ENCODE results near the gene TMEM81. TPM values are rescaled to one million over a fixed set of nuclear protein-coding genes. Genes with fewer than 3 reads are reported as not detected.

The TMEM81 gene
- total and polyA plus RNA-seq, 10 donors = 2.4 to 5.4 (median 3.4) TPM

- intact Hi-C loops (cut with DNase I; ENCODE audit: low total_unique reads) = no loop called here
- Histone ChIP-seq H3K36me3 (peaks cover 3 to 100% (median 59%) of the 10 kb centered on the region in 6 donors), H3K27me3 (replicated peaks in 1 of 7) (no peaks in the 10 kb centered on the region), H3K4me1 (peaks cover 0 to 17% (median 0%) of the 10 kb centered on the region in 6 donors), H3K27ac (no peak overlapping the region), H3K9me3 (no peaks in the 10 kb centered on the region), H3K4me3 (no peak overlapping the region)
- no peak for DNase-seq
- WGBS, 5 donors = 78 to 92% (median 85%) methylated on average over 4 of the region's 4 CpGs
- TF ChIP-seq CTCF (IDR thresholded peaks at IDR 0.05 in 8 of 11, conservative IDR thresholded peaks at IDR 0.05 in 3 of 11) = no peak
- no peak for TF ChIP-seq POLR2A (IDR thresholded peaks at IDR 0.05)
Measured at GRCh38 chr1:205108464-205108863, 24.2 kb upstream of the TMEM81 start.

- no peak for TF ChIP-seq CTCF (IDR thresholded peaks at IDR 0.05 in 8 of 11, conservative IDR thresholded peaks at IDR 0.05 in 3 of 11)
- no peak for TF ChIP-seq POLR2A (IDR thresholded peaks at IDR 0.05)
- no peak for TF ChIP-seq POLR2AphosphoS5 (IDR thresholded peaks at IDR 0.05)
- intact Hi-C loops (cut with DNase I; ENCODE audit: low total_unique reads) = no loop called here
- no peak overlapping the region for H3K4me3 ChIP-seq
- no peaks in the 10 kb centered on the region for H3K27me3 ChIP-seq (replicated peaks in 1 of 7)
- peaks cover 0 to 17% (median 0%) of the 10 kb centered on the region in 6 donors for H3K4me1 ChIP-seq
- DNase-seq = no peak
- H3K36me3 ChIP-seq = peaks cover 3 to 100% (median 61%) of the 10 kb centered on the region in 6 donors
- H3K27ac ChIP-seq = no peak overlapping the region
- no peaks in the 10 kb centered on the region for H3K9me3 ChIP-seq
- 91 to 94% (median 93%) methylated on average over 4 of the region's 4 CpGs for WGBS, 5 donors
Measured at GRCh38 chr1:205107327-205107726, 23.1 kb upstream of the TMEM81 start.

DNA sequence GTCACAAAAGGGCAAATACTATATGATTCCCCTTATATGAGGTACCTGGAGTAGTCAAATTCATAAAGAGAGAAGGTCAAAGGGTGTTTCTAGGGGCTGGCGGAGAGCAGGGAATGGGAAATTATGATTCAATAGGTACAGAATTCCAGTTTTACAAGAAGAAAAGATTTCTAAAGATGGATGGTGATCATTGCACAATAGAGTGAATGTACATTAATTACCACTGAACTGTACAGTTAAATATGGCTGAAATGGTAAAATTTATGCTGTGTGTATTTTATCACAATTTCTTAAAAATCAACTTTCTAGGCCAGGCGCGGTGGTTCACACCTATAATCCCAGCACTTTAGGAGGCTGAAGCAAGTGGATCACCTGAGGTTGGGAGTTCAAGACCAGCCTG lies 18.1 kb upstream of the TMEM81 start:
- DNase-seq = no peak
- H3K36me3 ChIP-seq = peaks cover 6 to 100% (median 90%) of the 10 kb centered on the region in 6 donors
- TF ChIP-seq POLR2A (IDR thresholded peaks at IDR 0.05) = no peak
- no peak for TF ChIP-seq POLR2AphosphoS5 (IDR thresholded peaks at IDR 0.05)
- no peak for TF ChIP-seq CTCF (IDR thresholded peaks at IDR 0.05 in 8 of 11, conservative IDR thresholded peaks at IDR 0.05 in 3 of 11)
- H3K9me3 ChIP-seq = no peaks in the 10 kb centered on the region
- H3K27me3 ChIP-seq (replicated peaks in 1 of 7) = no peaks in the 10 kb centered on the region
- no peak overlapping the region for H3K4me3 ChIP-seq
- no peaks in the 10 kb centered on the region for H3K4me1 ChIP-seq
- no peak overlapping the region for H3K27ac ChIP-seq
- intact Hi-C loops (cut with DNase I; ENCODE audit: low total_unique reads) = no loop called here
- 98 to 100% (median 99%) methylated on average over 3 of the region's 3 CpGs for WGBS, 5 donors

- Histone ChIP-seq H3K9me3 (no peaks in the 10 kb centered on the region), H3K27me3 (replicated peaks in 1 of 7) (no peaks in the 10 kb centered on the region), H3K27ac (no peak overlapping the region), H3K36me3 (peaks cover 7 to 99% (median 93%) of the 10 kb centered on the region in 6 donors), H3K4me3 (no peak overlapping the region), H3K4me1 (no peaks in the 10 kb centered on the region)
- TF ChIP-seq POLR2A (IDR thresholded peaks at IDR 0.05) (no peak), CTCF (IDR thresholded peaks at IDR 0.05 in 8 of 11, conservative IDR thresholded peaks at IDR 0.05 in 3 of 11) (no peak), POLR2AphosphoS5 (IDR thresholded peaks at IDR 0.05) (no peak)
- intact Hi-C loops (cut with DNase I; ENCODE audit: low total_unique reads) = no loop called here
- DNase-seq = no peak
Measured at GRCh38 chr1:205098242-205098641, 14.0 kb upstream of the TMEM81 start.

Data from spleen (tissue), 11 donors.